Spleen (tissue), 11 donors: ENCODE results near the gene DEK. TPM values are rescaled to one million over a fixed set of nuclear protein-coding genes. Genes with fewer than 3 reads are reported as not detected.

Experiments used
- DNase-seq: peaks from one replicate; pipeline ENCODE4 v3.0.0-alpha.2; 2020
- H3K27ac ChIP-seq, 8 donors: fragments of 200-600 bp; sonication (generic) in 7 of 8; 1 replicate in 4 of 8; 2 replicates in 4 of 8; pipeline versions ENCODE4 v1.5.0 to v1.8.0; 2016 to 2021; ENCODE audit warnings: inconsistent platforms in 4 of 8, mild to moderate bottlenecking in 4 of 8, moderate library complexity in 1 of 8
- H3K27me3 ChIP-seq, 7 donors: fragments of 200-600 bp; sonication (generic) in 6 of 7; replicated peaks in 1 of 7; 1 replicate in 4 of 7; 2 replicates in 3 of 7; pipeline versions ENCODE4 v1.5.0 to v1.8.0; 2016 to 2021; ENCODE audit warnings: inconsistent platforms in 3 of 7, mild to moderate bottlenecking in 1 of 7
- H3K36me3 ChIP-seq, 6 donors: fragments of 200-600 bp; sonication (generic) in 5 of 6; 1 replicate in 4 of 6; 2 replicates in 2 of 6; pipeline versions ENCODE4 v1.5.0 to v1.8.0; 2016 to 2021; ENCODE audit warnings: inconsistent platforms in 2 of 6
- H3K4me1 ChIP-seq, 6 donors: fragments of 200-600 bp; sonication (generic) in 5 of 6; 1 replicate in 3 of 6; 2 replicates in 3 of 6; pipeline versions ENCODE4 v1.5.0 to v1.8.0; 2016 to 2021; ENCODE audit warnings: inconsistent platforms in 3 of 6
- H3K4me3 ChIP-seq, 8 donors: fragments of 200-600 bp; sonication (generic) in 7 of 8; 1 replicate in 4 of 8; 2 replicates in 4 of 8; pipeline versions ENCODE4 v1.5.0 to v1.8.0; 2016 to 2021; ENCODE audit warnings: inconsistent platforms in 4 of 8, mild to moderate bottlenecking in 4 of 8, moderate library complexity in 2 of 8
- H3K9me3 ChIP-seq, 8 donors: fragments of 200-600 bp; sonication (generic) in 7 of 8; 1 replicate in 4 of 8; 2 replicates in 4 of 8; pipeline versions ENCODE4 v1.5.0 to v1.8.0; 2016 to 2021; ENCODE audit warnings: inconsistent platforms in 4 of 8
- POLR2A ChIP-seq, 3 donors: fragments of 450-650 bp; IDR thresholded peaks; one replicate each; pipeline ENCODE4 v1.5.1; 2017; ENCODE audit warnings: antibody characterized with exemption in 3 of 3, mild to moderate bottlenecking in 1 of 3
- POLR2AphosphoS5 ChIP-seq, 3 donors: sonication (generic); formaldehyde crosslinking; IDR thresholded peaks; one replicate each; pipeline ENCODE4 v1.5.1; 2017; ENCODE audit warnings: antibody characterized with exemption in 3 of 3
- WGBS, 5 donors: extraction: QIAGEN DNeasy Blood & Tissue Kit in 3 of 5; methylation state at CpG; one replicate each; pipeline versions ENCODE4 v1.1.5 to v1.1.7; 2013 to 2018; 5-methylcytosine and 5-hydroxymethylcytosine counted together
- intact Hi-C: fragments of 100-400 bp; cut with DNase I; formaldehyde crosslinking; loops from one replicate; pipeline ENCODE4 v1.15.0; 2023; ENCODE audit warnings: low total_unique reads
- polyA plus RNA-seq, 3 donors: library from polyadenylated mRNA; stranded (reverse); fragments of 200-250 nt; gene quantifications; one replicate each; pipeline ENCODE4 v1.2.1, GENCODE V29; 2013
- total RNA-seq, 7 donors: library from RNA; depleted of rRNA in 3 of 7; stranded (reverse); fragments of >200 nt in 3 of 7; fragmentation: NEBNext Ultra II Directional in 4 of 7; extraction: Animal tissue kit (Norgen Biotek cat#: 25700) in 4 of 7; gene quantifications; one replicate each; pipeline versions ENCODE4 v1.1.0 to v1.2.1, GENCODE V29; 2016 to 2021
- TF ChIP-seq, protein P1 (sequence below), 11 experiments: fragments of 200-600 bp in 7 of 11; fragments of 450-650 bp in 4 of 11; sonication (generic) in 4 of 11; IDR thresholded peaks in 8 of 11; conservative IDR thresholded peaks in 3 of 11; 1 replicate in 7 of 11; 2 replicates in 4 of 11; pipeline versions ENCODE4 v1.4.0 to v1.8.0; 2016 to 2021; ENCODE audit warnings: antibody characterized with exemption in 11 of 11, inconsistent platforms in 4 of 11, mild to moderate bottlenecking in 1 of 11
- donor health status: healthy with polysubstance abuse.
- donor health status: DM: no; HTN: no; CAD: no; lungs with moderate emphysema.
- donor health status: DM: no; HTN: no; CAD: no.
- donor health status: Bipolar disorder and iron deficiency.
- donor health status: healthy.
- donor health status: DM: no; HTN: no; CAD: no.
- donor health status: DM: yes; HTN: yes; CAD: no.

DEK gene
- total and polyA plus RNA-seq, 10 donors, result 27.4 to 133 (median 73.9) TPM

DNA sequence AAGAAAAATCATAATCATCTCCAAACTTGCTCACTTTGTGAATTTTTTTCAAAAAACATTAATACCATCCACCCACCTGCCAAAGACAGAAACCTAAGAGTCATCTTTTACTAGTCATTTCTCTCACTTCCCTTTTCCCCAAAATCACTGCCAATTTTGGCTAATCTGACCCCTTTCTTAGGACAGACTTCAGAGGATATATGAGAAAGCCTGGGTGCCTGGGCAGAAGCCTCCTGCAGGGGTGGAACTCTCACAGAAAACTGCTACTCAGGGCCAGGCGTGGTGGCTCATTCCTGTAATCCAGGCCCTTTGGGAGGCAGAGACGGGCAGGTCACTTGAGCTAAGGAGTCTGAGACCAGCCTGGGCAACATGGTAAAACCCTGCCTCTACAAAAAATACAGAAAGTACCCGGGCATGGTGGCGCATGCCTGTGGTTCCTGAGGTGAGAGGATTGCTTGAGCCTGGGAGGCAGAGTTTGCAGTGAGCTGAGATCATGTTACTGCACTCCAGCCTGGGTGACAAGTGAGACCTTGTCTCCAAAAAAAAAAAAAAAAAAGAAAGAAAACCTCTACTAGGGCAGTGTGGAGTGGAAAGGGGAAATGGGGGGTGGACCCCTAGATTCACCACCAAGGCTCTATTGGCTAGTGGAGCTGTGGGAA, 3.8 kb downstream of the DEK start:
- intact Hi-C loops, result loop anchor here (5.0 kb wide), 1 partner anchor 98 kb away; no protein-coding TSS in a partner anchor
- Histone ChIP-seq H3K27me3 (no peaks in the 10 kb centered on the region), H3K4me3 (peak overlapping the region in 1 of 8 donors; percentile 20), H3K4me1 (peaks cover 30 to 65% (median 50%) of the 10 kb centered on the region in 6 donors), H3K36me3 (peaks cover 1 to 50% (median 24%) of the 10 kb centered on the region in 6 donors), H3K27ac (peak overlapping the region in 6 of 8 donors; percentile 0 to 97 (median 46)), H3K9me3 (no peaks in the 10 kb centered on the region)
- no peak for DNase-seq
- peak in 1 of 3 donors; percentile 19 for TF ChIP-seq POLR2AphosphoS5 (IDR thresholded peaks at IDR 0.05)
- TF ChIP-seq, protein P1, sequence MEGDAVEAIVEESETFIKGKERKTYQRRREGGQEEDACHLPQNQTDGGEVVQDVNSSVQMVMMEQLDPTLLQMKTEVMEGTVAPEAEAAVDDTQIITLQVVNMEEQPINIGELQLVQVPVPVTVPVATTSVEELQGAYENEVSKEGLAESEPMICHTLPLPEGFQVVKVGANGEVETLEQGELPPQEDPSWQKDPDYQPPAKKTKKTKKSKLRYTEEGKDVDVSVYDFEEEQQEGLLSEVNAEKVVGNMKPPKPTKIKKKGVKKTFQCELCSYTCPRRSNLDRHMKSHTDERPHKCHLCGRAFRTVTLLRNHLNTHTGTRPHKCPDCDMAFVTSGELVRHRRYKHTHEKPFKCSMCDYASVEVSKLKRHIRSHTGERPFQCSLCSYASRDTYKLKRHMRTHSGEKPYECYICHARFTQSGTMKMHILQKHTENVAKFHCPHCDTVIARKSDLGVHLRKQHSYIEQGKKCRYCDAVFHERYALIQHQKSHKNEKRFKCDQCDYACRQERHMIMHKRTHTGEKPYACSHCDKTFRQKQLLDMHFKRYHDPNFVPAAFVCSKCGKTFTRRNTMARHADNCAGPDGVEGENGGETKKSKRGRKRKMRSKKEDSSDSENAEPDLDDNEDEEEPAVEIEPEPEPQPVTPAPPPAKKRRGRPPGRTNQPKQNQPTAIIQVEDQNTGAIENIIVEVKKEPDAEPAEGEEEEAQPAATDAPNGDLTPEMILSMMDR (IDR thresholded peaks at IDR 0.05 in 8 of 11, conservative IDR thresholded peaks at IDR 0.05 in 3 of 11), result peak in 1 of 11 experiments; percentile 16
- TF ChIP-seq POLR2A (IDR thresholded peaks at IDR 0.05), result no peak
- 32 to 52% (median 46%) methylated on average over 4 of the region's 4 CpGs for WGBS, 5 donors

DNA sequence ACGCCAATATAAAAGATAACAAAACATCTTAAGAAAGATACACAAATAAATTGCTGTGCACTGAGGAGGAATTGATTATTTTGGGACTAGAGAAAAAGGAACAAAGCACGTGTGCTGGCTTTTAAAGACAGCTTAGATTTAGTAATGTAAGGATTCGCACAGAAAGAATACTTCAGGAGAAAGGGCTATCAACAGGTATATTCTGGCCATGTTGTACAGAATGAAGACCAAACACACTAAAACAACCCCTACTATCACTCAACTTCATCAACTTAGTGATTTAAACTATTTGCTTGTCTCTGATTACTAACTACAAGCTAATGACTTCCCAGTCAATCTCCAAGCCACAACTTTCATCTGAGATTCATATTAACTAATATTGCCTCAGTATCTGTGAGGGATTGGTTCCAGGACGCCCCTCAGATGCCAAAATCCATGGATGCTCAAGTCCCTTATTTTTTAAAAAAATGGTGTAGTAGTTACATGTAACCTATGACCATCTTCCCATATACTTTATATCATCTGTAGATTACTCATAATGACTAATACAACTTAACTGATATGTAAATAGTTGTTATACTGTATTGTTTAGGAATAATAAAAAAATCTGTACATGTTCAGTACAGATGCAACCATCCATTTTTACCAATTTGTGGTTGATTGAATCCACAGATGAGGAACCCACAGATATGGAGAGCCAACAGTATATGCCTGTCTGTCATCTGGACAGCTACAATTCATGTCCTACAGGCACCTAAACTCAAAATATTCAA, 4.5 kb downstream of the DEK start:
- DNase-seq, result no peak
- peaks cover 30 to 58% (median 44%) of the 10 kb centered on the region in 6 donors for H3K4me1 ChIP-seq
- H3K27ac ChIP-seq, result peak overlapping the region in 3 of 8 donors; percentile 64 to 97 (median 72)
- TF ChIP-seq POLR2AphosphoS5 (IDR thresholded peaks at IDR 0.05) (no peak), POLR2A (IDR thresholded peaks at IDR 0.05) (no peak)
- TF ChIP-seq, protein P1 (IDR thresholded peaks at IDR 0.05 in 8 of 11, conservative IDR thresholded peaks at IDR 0.05 in 3 of 11), result no peak
- WGBS, 5 donors, result 80 to 85% (median 83%) methylated on average over 4 of the region's 4 CpGs
- intact Hi-C loops, result loop anchor here (5.0 kb wide), 1 partner anchor 98 kb away; no protein-coding TSS in a partner anchor
- H3K9me3 ChIP-seq, result no peaks in the 10 kb centered on the region
- H3K36me3 ChIP-seq, result peaks cover 5 to 57% (median 31%) of the 10 kb centered on the region in 6 donors
- no peaks in the 10 kb centered on the region for H3K27me3 ChIP-seq
- no peak overlapping the region for H3K4me3 ChIP-seq

DNA sequence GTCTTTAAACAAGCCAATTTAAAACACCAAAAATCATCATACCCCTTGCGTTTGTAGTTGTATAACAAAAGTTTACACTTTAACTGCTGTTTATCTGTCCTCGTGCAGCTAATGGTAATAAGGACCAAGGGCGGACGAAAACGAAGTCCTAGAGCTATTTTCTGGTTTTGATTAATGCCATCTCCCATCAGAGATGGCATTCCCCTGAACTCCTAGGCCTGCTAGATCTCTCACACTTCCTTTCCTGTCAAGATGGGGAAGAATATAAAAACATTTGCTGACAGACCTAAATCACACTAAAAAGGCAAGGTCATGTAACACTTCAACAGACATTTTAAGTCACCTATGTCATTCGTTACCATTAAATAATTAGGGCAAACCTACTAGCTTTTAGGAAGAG, 9.5 kb downstream of the DEK start:
- WGBS, 5 donors, result 81 to 94% (median 90%) methylated on average over 6 of the region's 6 CpGs
- no peak for TF ChIP-seq POLR2A (IDR thresholded peaks at IDR 0.05)
- no peak for TF ChIP-seq POLR2AphosphoS5 (IDR thresholded peaks at IDR 0.05)
- TF ChIP-seq, protein P1 (IDR thresholded peaks at IDR 0.05 in 8 of 11, conservative IDR thresholded peaks at IDR 0.05 in 3 of 11), result no peak

DNA sequence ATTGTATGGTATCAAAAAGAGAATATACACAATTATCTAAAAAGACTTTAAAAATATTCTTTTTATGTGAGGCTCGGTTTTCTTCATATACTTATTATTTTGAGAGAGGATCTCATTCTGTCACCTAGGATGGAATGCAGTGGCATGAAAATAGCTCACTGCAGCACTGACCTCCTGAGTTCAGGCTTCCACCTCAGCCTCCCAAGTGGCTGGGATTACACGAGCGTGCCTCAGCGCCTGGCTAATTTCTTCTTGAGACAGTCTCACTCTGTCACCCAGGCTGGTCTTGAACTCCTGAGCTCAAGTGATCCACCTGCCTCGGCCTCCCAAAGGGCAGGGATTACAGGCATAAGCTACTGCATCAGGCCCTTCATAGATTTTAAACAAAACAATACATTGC, 10.7 kb downstream of the DEK start:
- Histone ChIP-seq H3K27me3 (no peaks in the 10 kb centered on the region), H3K36me3 (peaks cover 5 to 97% (median 64%) of the 10 kb centered on the region in 6 donors), H3K4me3 (no peak overlapping the region), H3K27ac (no peak overlapping the region), H3K9me3 (no peaks in the 10 kb centered on the region), H3K4me1 (peaks cover 0 to 10% (median 6%) of the 10 kb centered on the region in 6 donors)
- TF ChIP-seq POLR2AphosphoS5 (IDR thresholded peaks at IDR 0.05), result no peak
- TF ChIP-seq POLR2A (IDR thresholded peaks at IDR 0.05), result no peak
- TF ChIP-seq, protein P1 (IDR thresholded peaks at IDR 0.05 in 8 of 11, conservative IDR thresholded peaks at IDR 0.05 in 3 of 11), result no peak
- no peak for DNase-seq
- intact Hi-C loops, result no loop called here
- 87 to 96% (median 91%) methylated on average over 5 of the region's 5 CpGs for WGBS, 5 donors

More for the DNA sequence above, 9.5 kb downstream of the DEK start:
- H3K4me1 ChIP-seq, result peaks cover 3 to 19% (median 13%) of the 10 kb centered on the region in 6 donors
- peaks cover 5 to 94% (median 54%) of the 10 kb centered on the region in 6 donors for H3K36me3 ChIP-seq
- H3K27me3 ChIP-seq, result no peaks in the 10 kb centered on the region
- intact Hi-C loops, result no loop called here
- H3K4me3 ChIP-seq, result no peak overlapping the region
- H3K9me3 ChIP-seq, result no peaks in the 10 kb centered on the region
- H3K27ac ChIP-seq, result no peak overlapping the region
- no peak for DNase-seq
